Ishikawa (cell line): ENCODE measurements around the gene ABR.

Experiments used
- CEBPB ChIP-seq: IDR thresholded peaks from 2 replicates; pipeline ENCODE4 v1.6.1; 2012
- CREB1 ChIP-seq: IDR thresholded peaks from 2 replicates; pipeline ENCODE4 v1.6.1; 2012; ENCODE audit warnings: low read depth
- EGR1 ChIP-seq: IDR thresholded peaks from 2 replicates; pipeline ENCODE4 v1.6.1; 2012
- EP300 ChIP-seq: IDR thresholded peaks from 2 replicates; pipeline ENCODE4 v1.6.1; 2012; ENCODE audit warnings: borderline replicate concordance
- FOXM1 ChIP-seq: IDR thresholded peaks from 2 replicates; pipeline ENCODE4 v1.6.1; 2012; ENCODE audit warnings: low read depth, borderline replicate concordance
- MAX ChIP-seq: IDR thresholded peaks from 2 replicates; pipeline ENCODE4 v1.6.1; 2012
- NFIC ChIP-seq: IDR thresholded peaks from 2 replicates; pipeline ENCODE4 v1.6.1; 2012
- RAD21 ChIP-seq: IDR thresholded peaks from 2 replicates; pipeline ENCODE4 v1.6.1; 2012; ENCODE audit warnings: low read depth
- REST ChIP-seq: IDR thresholded peaks from 2 replicates; pipeline ENCODE4 v1.6.1; 2012; ENCODE audit warnings: low read depth, mild to moderate bottlenecking
- TAF1 ChIP-seq: IDR thresholded peaks from 2 replicates; pipeline ENCODE4 v1.6.1; 2012; ENCODE audit warnings: low read depth, mild to moderate bottlenecking
- TCF12 ChIP-seq: IDR thresholded peaks from 2 replicates; pipeline ENCODE4 v1.6.1; 2012; ENCODE audit warnings: low read depth
- TEAD4 ChIP-seq: IDR thresholded peaks from 2 replicates; pipeline ENCODE4 v1.6.1; 2012
- USF1 ChIP-seq: IDR thresholded peaks from 2 replicates; pipeline ENCODE4 v1.6.1; 2012
- YY1 ChIP-seq: IDR thresholded peaks from 2 replicates; pipeline ENCODE4 v1.6.1; 2012; ENCODE audit warnings: low read depth
- ZBTB7A ChIP-seq: IDR thresholded peaks from 2 replicates; pipeline ENCODE4 v1.6.1; 2012; ENCODE audit warnings: low read depth

Gene ABR

GRCh38 chr17:1100382-1100781, 79.4 kb downstream of the ABR start:
- no peak for TF ChIP-seq FOXM1

GRCh38 chr17:1099242-1099641, 80.5 kb downstream of the ABR start:
- TF ChIP-seq USF1 (no peak), MAX (no peak), CREB1 (no peak), REST (no peak), TCF12 (no peak), TAF1 (no peak), FOXM1 (no peak), RAD21 (no peak), EP300 (no peak), CEBPB (no peak), NFIC (no peak), ZBTB7A (no peak), YY1 (no peak), TEAD4 (no peak), EGR1 (no peak)

- peak; percentile 80 for TF ChIP-seq CEBPB
Measured at GRCh38 chr17:1097972-1098744, 81.6 kb downstream of the ABR start.

- TF ChIP-seq TEAD4 (no peak), TCF12 (no peak), USF1 (no peak), FOXM1 (no peak), YY1 (no peak), CREB1 (no peak), EGR1 (no peak), EP300 (no peak), MAX (no peak), RAD21 (no peak), REST (no peak), ZBTB7A (no peak), NFIC (no peak), TAF1 (no peak), CEBPB (no peak)
Measured at GRCh38 chr17:1096215-1096614, 83.6 kb downstream of the ABR start.

GRCh38 chr17:1095853-1096173, 84.0 kb downstream of the ABR start:
- TF ChIP-seq EGR1 (no peak), YY1 (no peak), CEBPB (no peak), CREB1 (no peak), EP300 (no peak), TCF12 (no peak), TEAD4 (no peak), FOXM1 (no peak), USF1 (no peak), RAD21 (no peak), REST (no peak), TAF1 (no peak), MAX (no peak), ZBTB7A (no peak), NFIC (no peak)
